ENCODE measurements around the gene KLHDC8A.

KLHDC8A gene

DNA sequence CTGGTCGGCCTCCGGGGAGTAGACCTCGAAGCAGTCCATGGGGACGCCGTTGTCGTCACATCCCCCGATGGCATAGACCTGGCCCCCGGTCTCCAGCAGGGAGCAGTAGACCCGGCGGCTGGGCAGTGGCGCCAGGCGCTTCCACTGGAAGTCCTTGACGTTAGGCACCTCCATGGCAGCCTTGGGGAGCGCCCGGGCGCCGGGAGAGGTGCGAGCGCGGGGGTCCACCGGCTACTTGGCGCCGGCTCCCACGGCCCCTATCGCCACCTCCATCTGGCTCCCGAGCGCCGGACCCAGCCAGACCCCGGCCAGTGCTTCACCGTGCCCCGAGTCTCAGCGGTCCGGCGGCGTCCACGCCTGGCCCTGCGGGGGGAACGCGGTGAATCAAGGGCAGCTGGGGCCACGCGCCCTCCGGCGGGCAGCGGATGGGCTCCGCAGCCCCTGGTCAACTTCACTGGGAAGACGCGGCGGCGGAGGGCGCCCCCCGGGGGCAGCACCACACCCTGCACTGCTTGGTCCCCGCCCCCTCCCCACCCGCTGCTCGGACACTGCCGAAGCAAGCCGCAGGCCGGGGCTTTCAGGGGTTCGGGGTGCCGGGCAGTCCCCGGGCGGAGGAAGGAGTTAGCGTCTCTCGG is 13.2 kb downstream of the KLHDC8A start:
- TF ChIP-seq, protein P1, sequence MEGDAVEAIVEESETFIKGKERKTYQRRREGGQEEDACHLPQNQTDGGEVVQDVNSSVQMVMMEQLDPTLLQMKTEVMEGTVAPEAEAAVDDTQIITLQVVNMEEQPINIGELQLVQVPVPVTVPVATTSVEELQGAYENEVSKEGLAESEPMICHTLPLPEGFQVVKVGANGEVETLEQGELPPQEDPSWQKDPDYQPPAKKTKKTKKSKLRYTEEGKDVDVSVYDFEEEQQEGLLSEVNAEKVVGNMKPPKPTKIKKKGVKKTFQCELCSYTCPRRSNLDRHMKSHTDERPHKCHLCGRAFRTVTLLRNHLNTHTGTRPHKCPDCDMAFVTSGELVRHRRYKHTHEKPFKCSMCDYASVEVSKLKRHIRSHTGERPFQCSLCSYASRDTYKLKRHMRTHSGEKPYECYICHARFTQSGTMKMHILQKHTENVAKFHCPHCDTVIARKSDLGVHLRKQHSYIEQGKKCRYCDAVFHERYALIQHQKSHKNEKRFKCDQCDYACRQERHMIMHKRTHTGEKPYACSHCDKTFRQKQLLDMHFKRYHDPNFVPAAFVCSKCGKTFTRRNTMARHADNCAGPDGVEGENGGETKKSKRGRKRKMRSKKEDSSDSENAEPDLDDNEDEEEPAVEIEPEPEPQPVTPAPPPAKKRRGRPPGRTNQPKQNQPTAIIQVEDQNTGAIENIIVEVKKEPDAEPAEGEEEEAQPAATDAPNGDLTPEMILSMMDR (IDR thresholded peaks at IDR 0.05; ENCODE audit: borderline replicate concordance, insufficient read depth, low read depth, low read length), result no peak

DNA sequence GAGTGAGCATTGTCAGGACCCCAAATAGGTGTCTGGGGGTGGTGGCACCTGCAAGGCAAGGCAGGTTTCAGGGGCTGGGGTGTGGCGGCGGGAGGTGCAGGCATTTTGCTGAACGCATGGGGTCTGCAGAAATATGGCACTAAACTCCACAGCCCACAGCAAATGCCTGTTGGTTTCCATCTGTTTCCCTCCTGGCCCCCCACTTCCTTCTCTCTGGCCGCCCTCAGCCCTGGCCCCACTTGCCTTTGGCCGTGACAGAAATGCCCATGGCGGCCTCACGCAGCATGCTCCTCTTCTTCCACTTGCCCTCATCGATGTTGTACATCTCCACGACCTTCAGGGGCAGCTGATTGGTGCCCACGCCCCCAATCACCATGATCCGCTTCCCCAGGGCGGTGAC is 13.7 kb downstream of the KLHDC8A start:
- TF ChIP-seq, protein P1 (IDR thresholded peaks at IDR 0.05; ENCODE audit: borderline replicate concordance, insufficient read depth, low read depth, low read length), result no peak
- no peak overlapping the region for H3K4me3 ChIP-seq (ENCODE audit: low read depth, low read length)

More for the DNA sequence above, 13.2 kb downstream of the KLHDC8A start:
- H3K4me3 ChIP-seq (ENCODE audit: low read depth, low read length), result no peak overlapping the region

DNA sequence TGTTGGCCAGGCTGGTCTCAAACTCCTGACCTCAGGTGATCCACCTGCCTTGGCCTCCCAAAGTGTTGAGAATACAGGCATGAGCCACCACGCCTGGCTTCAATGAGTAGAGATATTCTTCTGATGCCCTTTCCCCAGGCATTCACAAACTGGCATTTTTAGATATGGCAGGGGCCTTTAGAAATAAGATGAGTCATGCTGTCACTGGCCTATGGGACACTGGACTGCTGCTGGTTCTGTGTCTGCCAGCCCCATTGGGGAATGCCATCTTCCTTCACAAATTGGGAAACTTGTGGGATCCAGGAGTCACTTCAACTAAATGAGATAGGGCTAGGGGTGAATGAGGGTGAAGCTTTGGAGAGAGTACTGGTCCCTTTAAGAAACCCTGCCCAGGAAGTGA is 16.0 kb downstream of the KLHDC8A start:
- TF ChIP-seq, protein P1 (IDR thresholded peaks at IDR 0.05; ENCODE audit: borderline replicate concordance, insufficient read depth, low read depth, low read length), result no peak
- no peak overlapping the region for H3K4me3 ChIP-seq (ENCODE audit: low read depth, low read length)

DNA sequence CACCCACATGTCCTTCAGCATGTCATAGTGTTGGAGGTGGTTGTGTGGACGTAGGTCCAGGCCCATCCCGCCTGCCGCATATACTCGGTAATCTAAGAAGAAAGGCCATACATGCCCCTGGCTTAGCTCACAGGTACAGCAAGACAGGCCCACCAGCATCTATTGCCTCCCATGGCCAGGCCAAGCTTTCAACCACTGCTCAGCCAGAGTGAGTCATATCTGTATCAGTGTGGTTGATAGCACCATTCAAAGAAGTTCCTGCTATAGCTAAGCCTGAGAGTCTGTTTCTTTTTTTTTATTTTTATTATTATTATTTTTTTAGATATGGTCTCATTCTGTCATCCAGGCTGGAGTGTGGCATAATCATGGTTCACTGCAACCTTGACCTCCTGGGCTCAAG is 17.0 kb downstream of the KLHDC8A start:
- TF ChIP-seq, protein P1 (IDR thresholded peaks at IDR 0.05; ENCODE audit: borderline replicate concordance, insufficient read depth, low read depth, low read length), result no peak
- H3K4me3 ChIP-seq (ENCODE audit: low read depth, low read length), result no peak overlapping the region

DNA sequence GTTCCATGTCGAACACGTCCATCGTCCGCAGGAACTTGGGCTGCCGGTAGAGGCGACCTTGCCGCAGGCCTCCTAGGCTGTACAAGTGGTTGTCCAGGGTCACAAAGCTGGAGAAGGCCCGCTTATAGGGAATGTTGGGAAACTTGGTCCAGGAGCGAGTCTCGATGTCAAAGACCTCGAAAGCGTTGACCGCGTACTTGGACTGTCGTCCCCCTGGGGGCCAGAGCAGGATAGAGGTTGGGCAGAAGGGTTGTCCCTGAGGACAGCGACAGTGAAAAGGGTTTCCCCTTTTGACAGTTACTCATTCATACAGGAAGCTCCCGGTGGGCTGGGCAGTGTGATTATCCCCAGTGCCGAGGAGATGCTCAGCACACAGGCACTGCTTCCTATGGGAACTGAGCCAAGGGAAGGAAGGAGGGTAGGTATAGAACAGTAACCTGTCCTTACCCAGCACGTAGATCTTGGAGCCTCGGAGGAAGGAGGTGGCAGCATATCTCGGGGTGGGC is 17.5 kb downstream of the KLHDC8A start:
- no peak overlapping the region for H3K4me3 ChIP-seq (ENCODE audit: low read depth, low read length)
- TF ChIP-seq, protein P1 (IDR thresholded peaks at IDR 0.05; ENCODE audit: borderline replicate concordance, insufficient read depth, low read depth, low read length), result no peak

DNA sequence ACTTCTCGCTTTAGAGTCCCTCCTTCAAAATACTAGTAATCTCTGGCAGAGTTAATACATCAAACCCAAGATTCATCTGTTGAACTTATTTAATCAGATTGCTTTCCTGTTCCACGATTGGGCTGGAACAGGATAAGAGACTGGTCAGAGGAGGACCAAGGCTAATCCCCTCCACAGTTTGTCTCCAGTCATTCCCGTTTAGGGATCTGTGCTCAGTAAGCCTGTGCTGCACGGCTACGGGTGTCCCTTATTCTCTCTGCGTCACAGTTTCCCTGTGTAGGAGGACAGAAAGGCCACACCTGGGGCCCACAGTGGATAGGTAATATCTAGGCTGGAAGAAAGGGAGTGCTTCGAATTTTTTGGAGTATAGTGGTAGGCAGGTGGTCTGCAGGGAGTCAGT is 18.7 kb downstream of the KLHDC8A start:
- TF ChIP-seq, protein P1 (IDR thresholded peaks at IDR 0.05; ENCODE audit: borderline replicate concordance, insufficient read depth, low read depth, low read length), result no peak

DNA sequence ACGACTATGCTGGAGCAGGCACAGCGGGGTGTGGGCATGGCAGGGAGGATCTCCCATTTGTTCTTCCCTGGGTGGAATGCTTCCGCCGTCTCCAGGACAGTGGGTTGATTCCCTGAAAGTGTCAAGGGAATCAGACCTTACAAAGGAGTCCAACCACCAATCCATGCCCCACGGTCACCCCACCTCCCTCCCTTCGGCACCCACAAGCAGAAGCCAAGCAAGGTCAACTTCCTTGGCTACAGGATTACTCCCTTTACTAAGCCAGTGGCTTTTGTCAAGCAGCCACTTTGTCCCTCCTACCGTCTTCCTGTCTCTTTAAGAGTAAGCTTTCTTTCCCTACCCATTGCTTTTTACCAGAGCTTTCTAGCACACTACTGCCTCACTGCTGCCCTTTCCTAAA is 19.2 kb downstream of the KLHDC8A start:
- no peak overlapping the region for H3K4me3 ChIP-seq (ENCODE audit: low read depth, low read length)
- TF ChIP-seq, protein P1 (IDR thresholded peaks at IDR 0.05; ENCODE audit: borderline replicate concordance, insufficient read depth, low read depth, low read length), result no peak

More for the DNA sequence above, 18.7 kb downstream of the KLHDC8A start:
- no peak overlapping the region for H3K4me3 ChIP-seq (ENCODE audit: low read depth, low read length)
